Hematopoietic multipotent progenitor cell treated with erythropoietin and hydrocortisone succinate and interleukin-3 and kit ligand, for 4 days (in vitro differentiated cells): ENCODE data around the gene USP12.
A peak's percentile ranks its signal among the peaks of the same experiment; 100 is the strongest.

Experiments
- DNase-seq: peaks from one replicate; pipeline ENCODE4 v3.0.0-alpha.2; 2015

Gene USP12

DNA sequence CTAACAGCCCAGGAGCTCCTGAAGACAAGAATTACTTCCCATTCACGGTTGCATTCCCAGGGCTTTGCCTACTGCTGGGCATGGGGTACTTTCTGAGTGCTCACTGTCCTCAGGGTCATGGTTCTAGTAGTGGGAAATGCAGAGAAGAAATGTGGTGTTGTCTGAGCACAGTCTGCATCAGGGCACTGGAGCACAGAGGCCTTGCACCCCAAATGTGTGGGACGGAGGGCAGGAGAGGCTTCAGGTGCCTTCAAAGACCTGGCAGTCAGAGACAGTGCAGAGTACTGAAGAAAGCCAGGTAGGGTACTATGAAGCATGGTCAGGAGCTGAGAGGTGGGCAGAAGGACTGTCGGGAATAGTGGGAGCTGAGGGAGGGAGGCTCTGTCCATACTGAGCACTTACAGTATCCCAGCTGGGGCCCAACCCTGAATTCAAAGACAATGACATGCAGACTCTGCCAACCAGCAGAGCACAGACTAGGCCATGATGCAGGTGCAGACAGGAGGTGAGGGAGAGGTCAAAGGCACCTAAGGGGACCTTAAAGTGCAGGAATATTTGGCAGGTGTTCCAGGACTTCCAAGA, 144.4 kb downstream of the USP12 start:
- DNase-seq, result no peak

- peak; percentile 72 for DNase-seq
Measured at GRCh38 chr13:27026396-27026795, 145.2 kb downstream of the USP12 start.

- DNase-seq, result peak; percentile 56
Measured at GRCh38 chr13:27024776-27025492, 146.7 kb downstream of the USP12 start.

- no peak for DNase-seq
Measured at GRCh38 chr13:27024074-27024461, 147.5 kb downstream of the USP12 start.

DNA sequence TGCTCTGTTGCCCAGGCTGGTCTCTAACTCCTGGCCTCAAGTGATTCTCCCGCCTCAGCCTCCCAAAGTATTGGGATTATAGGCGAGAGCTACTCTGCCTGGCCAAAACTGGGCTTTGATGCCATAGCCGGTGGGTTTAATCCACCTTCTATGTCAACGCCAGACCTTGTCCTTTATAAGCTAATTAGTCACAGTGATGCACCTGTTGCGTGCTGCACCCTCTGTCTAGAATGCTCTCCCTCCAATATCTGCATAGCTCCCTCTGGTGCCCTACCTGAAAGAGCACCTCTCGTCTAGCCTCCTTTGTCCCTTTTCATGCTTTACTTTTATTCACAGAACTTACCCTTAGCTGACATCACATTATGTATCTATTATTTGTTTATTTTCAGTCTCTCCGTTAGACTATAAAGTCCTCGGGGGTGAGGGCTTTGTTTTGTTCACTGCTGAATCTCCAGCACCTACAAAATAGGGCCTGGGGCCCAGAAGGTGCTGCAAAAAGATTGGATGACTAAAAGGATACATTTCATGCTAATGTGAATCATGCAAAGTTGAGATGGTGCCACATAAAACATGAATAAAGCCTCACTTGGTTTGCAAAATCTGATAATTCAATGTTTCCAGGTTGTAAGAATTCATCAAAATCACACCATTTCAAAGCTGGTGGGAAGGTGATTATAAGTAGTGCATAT, 148.1 kb downstream of the USP12 start:
- no peak for DNase-seq

DNA sequence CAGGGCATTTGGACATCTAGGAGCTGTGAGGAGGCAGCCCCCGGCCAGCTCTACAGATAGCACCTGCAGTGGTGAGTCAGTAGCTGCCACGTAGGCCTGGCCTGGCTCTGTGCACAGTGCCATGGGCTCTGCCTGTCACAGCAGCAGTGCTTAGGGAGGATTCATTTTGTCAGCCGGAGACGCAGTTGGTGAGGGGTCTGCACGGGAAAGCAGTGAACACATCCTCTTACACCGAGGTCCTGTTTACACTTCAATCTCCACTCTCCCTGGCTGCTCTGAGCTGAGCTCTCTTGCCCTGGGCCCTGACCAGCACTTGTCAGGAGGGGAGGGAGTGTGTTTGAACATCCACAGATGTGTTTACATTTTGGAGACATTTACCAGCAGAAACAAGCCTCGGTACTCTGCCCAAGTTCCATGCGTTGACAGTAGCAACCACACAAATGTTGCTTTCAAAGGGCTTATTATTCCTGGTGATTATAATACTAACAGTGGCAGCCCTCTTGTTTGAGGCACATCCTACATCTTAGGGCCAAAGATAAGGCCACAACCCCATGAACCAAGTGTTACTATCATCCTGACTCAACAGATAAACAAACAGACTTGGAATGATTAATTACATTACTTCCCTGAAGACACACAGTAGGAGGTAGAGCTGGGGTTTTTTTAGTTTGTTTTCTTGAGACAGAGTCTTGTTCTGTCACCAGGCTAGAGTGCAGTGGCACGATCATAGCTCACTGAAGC, 148.9 kb downstream of the USP12 start:
- peak; percentile 58 for DNase-seq

- DNase-seq, result no peak
Measured at GRCh38 chr13:27020415-27020814, 151.2 kb downstream of the USP12 start.

- no peak for DNase-seq
Measured at GRCh38 chr13:27018882-27019281, 152.7 kb downstream of the USP12 start.

DNA sequence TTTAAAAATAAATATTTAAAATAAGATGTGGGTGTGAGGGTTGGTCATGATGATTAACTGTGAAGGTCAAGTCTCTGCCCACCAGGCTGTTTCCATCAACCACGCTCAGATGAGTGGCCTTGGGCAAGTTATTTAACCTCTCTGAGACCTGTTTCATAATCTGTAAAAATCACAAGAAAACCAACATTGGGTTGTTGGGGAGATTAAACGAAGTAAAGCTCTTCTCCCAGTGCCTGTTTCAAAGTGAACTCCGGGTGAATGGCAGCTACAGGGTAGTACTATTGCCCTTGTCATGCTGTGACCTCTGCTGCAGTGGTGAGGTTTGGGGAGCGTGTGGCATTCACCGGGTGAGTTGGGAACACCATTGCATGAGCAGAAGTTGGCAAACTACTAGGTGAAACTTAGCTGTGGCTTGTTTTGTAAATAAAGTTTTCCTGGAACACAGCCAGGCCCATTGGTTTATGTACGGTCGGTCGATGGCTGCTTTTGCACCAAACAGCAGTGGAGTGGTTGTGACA, 153.2 kb downstream of the USP12 start:
- no peak for DNase-seq

GRCh38 chr13:27016875-27017274, 154.7 kb downstream of the USP12 start:
- no peak for DNase-seq
